ENCODE results near the gene TAF5L. TPM values are rescaled to one million over a fixed set of nuclear protein-coding genes. Genes with fewer than 3 reads are reported as not detected.

Gene TAF5L
- total and polyA plus RNA-seq, 2 experiments from 2014 or later = 5.4 to 13.0 TPM

DNA sequence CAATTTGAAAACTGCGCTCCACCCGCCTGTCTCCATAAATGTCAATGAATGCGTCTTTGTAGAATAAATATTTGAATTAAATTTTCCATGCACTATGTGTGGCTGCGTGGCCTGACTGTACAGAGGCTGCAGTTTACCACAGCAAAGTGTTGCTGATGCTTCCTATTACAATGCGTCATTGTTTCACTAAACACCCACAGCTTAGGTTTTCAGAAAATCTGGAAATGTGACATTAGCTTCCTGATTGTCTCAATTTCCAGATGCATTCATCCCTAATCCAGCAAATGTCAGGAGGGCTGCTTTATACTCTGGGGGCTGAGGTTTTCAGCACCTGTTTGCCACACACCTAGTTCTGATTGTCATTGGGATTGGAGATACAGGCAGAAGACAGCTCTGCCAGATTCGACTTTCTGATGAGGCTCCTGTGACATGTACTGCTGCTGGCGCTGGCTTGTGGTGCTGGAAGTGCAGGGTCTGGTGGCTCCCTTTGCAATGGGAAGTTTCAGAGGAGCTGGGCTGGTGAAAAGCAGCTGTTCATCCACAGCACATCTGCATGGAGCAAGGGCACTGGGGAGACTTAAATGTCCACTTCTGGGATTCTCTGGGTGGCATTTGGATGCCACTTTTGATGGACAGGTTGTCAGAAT is 40.1 kb upstream of the TAF5L start:
- H3K4me1 ChIP-seq (ENCODE audit: insufficient read depth) = no peaks in the 10 kb centered on the region
- no peak overlapping the region for H2AFZ ChIP-seq
- H3K4me3 ChIP-seq = no peak overlapping the region
- no peak overlapping the region for H3K4me2 ChIP-seq
- H4K20me1 ChIP-seq (ENCODE audit: insufficient read depth, poor library complexity, severe bottlenecking) = no peaks in the 10 kb centered on the region
- no peaks in the 10 kb centered on the region for H3K36me3 ChIP-seq (replicated peaks; ENCODE audit: insufficient read depth, low read depth)
- no peaks in the 10 kb centered on the region for H3K27me3 ChIP-seq
- H3K27ac ChIP-seq = no peak overlapping the region
- no peaks in the 10 kb centered on the region for H3K79me2 ChIP-seq
- no peaks in the 10 kb centered on the region for H3K9me3 ChIP-seq (ENCODE audit: low read depth)
- WGBS (ENCODE audit: low lambda C conversion rate, missing lambda C conversion rate) = 95% methylated on average over 7 of the region's 7 CpGs
- DNase-seq (ENCODE audit: low spot score) = no peak
- H3K9me2 ChIP-seq (replicated peaks; ENCODE audit: insufficient read depth) = no peaks in the 10 kb centered on the region
- TF ChIP-seq EZH2phosphoT487 (IDR thresholded peaks at IDR 0.05; ENCODE audit: low read depth, severe bottlenecking, unreplicated experiment) (no peak), CTCF (IDR thresholded peaks at IDR 0.05; ENCODE audit: poor library complexity) (no peak), EZH2 (IDR thresholded peaks at IDR 0.05; ENCODE audit: borderline replicate concordance) (no peak)

- H3K4me2 ChIP-seq = no peak overlapping the region
- no peak overlapping the region for H2AFZ ChIP-seq
- no peak overlapping the region for H3K27ac ChIP-seq
- no peaks in the 10 kb centered on the region for H3K36me3 ChIP-seq (replicated peaks; ENCODE audit: insufficient read depth, low read depth)
- DNase-seq (ENCODE audit: low spot score) = peak; percentile 25
- no peak for TF ChIP-seq CTCF (IDR thresholded peaks at IDR 0.05; ENCODE audit: poor library complexity)
- TF ChIP-seq EZH2phosphoT487 (IDR thresholded peaks at IDR 0.05; ENCODE audit: low read depth, severe bottlenecking, unreplicated experiment) = no peak
- TF ChIP-seq EZH2 (IDR thresholded peaks at IDR 0.05; ENCODE audit: borderline replicate concordance) = no peak
- H3K4me1 ChIP-seq (ENCODE audit: insufficient read depth) = no peaks in the 10 kb centered on the region
- H4K20me1 ChIP-seq (ENCODE audit: insufficient read depth, poor library complexity, severe bottlenecking) = no peaks in the 10 kb centered on the region
- no peaks in the 10 kb centered on the region for H3K27me3 ChIP-seq
- H3K9me2 ChIP-seq (replicated peaks; ENCODE audit: insufficient read depth) = no peaks in the 10 kb centered on the region
- H3K79me2 ChIP-seq = no peaks in the 10 kb centered on the region
- no peak overlapping the region for H3K4me3 ChIP-seq
- 77% methylated on average over 9 of the region's 9 CpGs for WGBS (ENCODE audit: low lambda C conversion rate, missing lambda C conversion rate)
- no peaks in the 10 kb centered on the region for H3K9me3 ChIP-seq (ENCODE audit: low read depth)
These were observed 38.3 kb upstream of the TAF5L start for GRCh38 chr1:229664133-229664689.

- H3K27me3 ChIP-seq = no peaks in the 10 kb centered on the region
- H3K4me1 ChIP-seq (ENCODE audit: insufficient read depth) = no peaks in the 10 kb centered on the region
- H3K4me3 ChIP-seq = no peak overlapping the region
- no peak overlapping the region for H2AFZ ChIP-seq
- H3K27ac ChIP-seq = no peak overlapping the region
- DNase-seq (ENCODE audit: low spot score) = no peak
- H3K36me3 ChIP-seq (replicated peaks; ENCODE audit: insufficient read depth, low read depth) = no peaks in the 10 kb centered on the region
- no peaks in the 10 kb centered on the region for H3K9me3 ChIP-seq (ENCODE audit: low read depth)
- no peak for TF ChIP-seq EZH2phosphoT487 (IDR thresholded peaks at IDR 0.05; ENCODE audit: low read depth, severe bottlenecking, unreplicated experiment)
- TF ChIP-seq EZH2 (IDR thresholded peaks at IDR 0.05; ENCODE audit: borderline replicate concordance) = no peak
- no peak for TF ChIP-seq CTCF (IDR thresholded peaks at IDR 0.05; ENCODE audit: poor library complexity)
- H4K20me1 ChIP-seq (ENCODE audit: insufficient read depth, poor library complexity, severe bottlenecking) = no peaks in the 10 kb centered on the region
- H3K79me2 ChIP-seq = no peaks in the 10 kb centered on the region
- no peaks in the 10 kb centered on the region for H3K9me2 ChIP-seq (replicated peaks; ENCODE audit: insufficient read depth)
- no peak overlapping the region for H3K4me2 ChIP-seq
- WGBS (ENCODE audit: low lambda C conversion rate, missing lambda C conversion rate) = 99% methylated on average over 8 of the region's 8 CpGs
These were observed 36.0 kb upstream of the TAF5L start for GRCh38 chr1:229661897-229662296.

All from hepatocyte (in vitro differentiated cells).